BJ (cell line): ENCODE results near the gene CD300LB. TPM values are rescaled to one million over a fixed set of nuclear protein-coding genes. Genes with fewer than 3 reads are reported as not detected.

Experiments
- CTCF ChIA-PET: fragments of 350-600 bp; formaldehyde crosslinking; extraction: SDS; loops from one replicate; lab custom pipeline; 2021; ENCODE audit warnings: antibody characterized with exemption, inconsistent platforms; lab: Yijun Ruan, JAX
- POLR2A ChIA-PET: fragments of 300-600 bp; sonication (Branson Sonifier 250); formaldehyde crosslinking; extraction: SDS; loops from one replicate; lab custom pipeline; 2021; ENCODE audit warnings: antibody characterized with exemption; lab: Charles Lee
- DNase-seq: peaks from one replicate; pipeline ENCODE4 v3.0.0-alpha.2; 2011; ENCODE audit warnings: low read depth
- H3K27me3 ChIP-seq: 2 replicates; pipeline ENCODE4 v1.6.0; 2011; ENCODE audit warnings: low read length; ENCODE audit not compliant: control insufficient read depth, insufficient read depth
- H3K36me3 ChIP-seq: 2 replicates; pipeline ENCODE4 v1.5.1; 2011; ENCODE audit warnings: low read length; ENCODE audit not compliant: control insufficient read depth, insufficient read depth
- H3K4me3 ChIP-seq: 2 replicates; pipeline ENCODE4 v1.5.1; 2011; ENCODE audit warnings: low read depth, mild to moderate bottlenecking, control low read depth, low read length
- CTCF ChIP-seq: IDR thresholded peaks from 2 replicates; pipeline ENCODE4 v1.5.1; 2011; ENCODE audit warnings: low read depth, mild to moderate bottlenecking, control low read depth, inconsistent platforms, low read length, moderate library complexity; ENCODE audit not compliant: insufficient read depth
- polyA plus RNA-seq: library from polyadenylated mRNA; depleted of rRNA; stranded (reverse); fragments of >200 nt; gene quantifications from 2 replicates; pipeline ENCODE4 v1.2.3, GENCODE V29; 2011

Gene CD300LB
- polyA plus RNA-seq, 1 experiment, result not detected

- TF ChIP-seq CTCF, result no peak
- POLR2A ChIA-PET, result no interaction called here
- Histone ChIP-seq H3K36me3 (no peaks in the 10 kb centered on the region), H3K4me3 (no peak overlapping the region), H3K27me3 (no peaks in the 10 kb centered on the region)
- CTCF ChIA-PET, result no interaction called here
- no peak for DNase-seq
Observed at GRCh38 chr17:74525465-74525725, 5.9 kb downstream of the CD300LB start.

GRCh38 chr17:74524653-74525464, 6.4 kb downstream of the CD300LB start:
- no peaks in the 10 kb centered on the region for H3K27me3 ChIP-seq
- H3K4me3 ChIP-seq, result no peak overlapping the region
- POLR2A ChIA-PET, result no interaction called here
- no peaks in the 10 kb centered on the region for H3K36me3 ChIP-seq
- TF ChIP-seq CTCF, result no peak
- CTCF ChIA-PET, result no interaction called here
- no peak for DNase-seq

GRCh38 chr17:74523308-74523707, 8.0 kb downstream of the CD300LB start:
- Histone ChIP-seq H3K4me3 (no peak overlapping the region), H3K27me3 (no peaks in the 10 kb centered on the region), H3K36me3 (no peaks in the 10 kb centered on the region)
- POLR2A ChIA-PET, result no interaction called here
- DNase-seq, result no peak
- no peak for TF ChIP-seq CTCF
- CTCF ChIA-PET, result no interaction called here

- Histone ChIP-seq H3K27me3 (no peaks in the 10 kb centered on the region), H3K4me3 (no peak overlapping the region), H3K36me3 (no peaks in the 10 kb centered on the region)
- POLR2A ChIA-PET, result no interaction called here
- TF ChIP-seq CTCF, result no peak
- CTCF ChIA-PET, result no interaction called here
- no peak for DNase-seq
Observed at GRCh38 chr17:74522381-74523105, 8.7 kb downstream of the CD300LB start.

- H3K36me3 ChIP-seq, result no peaks in the 10 kb centered on the region
- no peak for DNase-seq
- TF ChIP-seq CTCF, result no peak
- CTCF ChIA-PET, result no interaction called here
- H3K27me3 ChIP-seq, result no peaks in the 10 kb centered on the region
- no peak overlapping the region for H3K4me3 ChIP-seq
- POLR2A ChIA-PET, result no interaction called here
Observed at GRCh38 chr17:74521701-74522201, 9.5 kb downstream of the CD300LB start.
